Subcutaneous adipose tissue (tissue), 4 donors: Measurements from ENCODE around the gene DGKD. TPM values are rescaled to one million over a fixed set of nuclear protein-coding genes. Genes with fewer than 3 reads are reported as not detected.

Experiments
- CTCF ChIP-seq: fragments of 450-650 bp; IDR thresholded peaks from one replicate; pipeline ENCODE4 v1.5.1; 2016; ENCODE audit warnings: low read depth, mild to moderate bottlenecking, control low read depth, antibody characterized with exemption, moderate library complexity
- total RNA-seq, 4 donors: library from RNA; depleted of rRNA; stranded (reverse); fragments of >200 nt; gene quantifications; one replicate each; pipeline ENCODE4 v1.1.0, GENCODE V29; 2016

DGKD gene
- total RNA-seq, 4 donors from 2014 or later, result 13.0 to 24.9 (median 17.8) TPM

DNA sequence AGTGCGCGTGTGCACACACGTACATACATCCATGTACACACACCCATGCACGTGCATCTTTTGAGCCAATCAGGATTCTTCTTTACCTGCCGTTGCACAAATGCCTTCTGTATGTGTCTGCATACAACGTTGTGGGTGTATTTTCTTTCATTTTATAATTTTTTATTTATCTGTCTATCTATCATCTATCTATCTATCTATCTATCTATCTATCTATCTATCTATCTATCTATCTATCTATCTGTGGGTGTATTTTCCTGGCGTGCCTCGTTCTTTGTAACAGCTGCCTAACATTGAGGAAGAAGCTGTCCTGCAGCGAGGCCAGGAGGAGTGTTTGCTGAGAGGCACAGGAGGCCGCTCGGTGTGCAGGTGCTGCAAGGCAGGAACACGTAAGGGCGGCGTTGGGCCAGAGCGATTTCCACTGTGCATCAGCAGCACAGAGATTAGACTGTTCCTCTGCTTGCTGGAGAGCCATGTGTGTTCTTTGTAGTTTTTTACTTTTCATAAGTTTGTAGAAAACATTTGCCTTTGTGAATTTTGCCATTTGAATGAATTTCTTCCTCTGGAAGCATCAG, 84.4 kb downstream of the DGKD start:
- TF ChIP-seq CTCF, result no peak

DNA sequence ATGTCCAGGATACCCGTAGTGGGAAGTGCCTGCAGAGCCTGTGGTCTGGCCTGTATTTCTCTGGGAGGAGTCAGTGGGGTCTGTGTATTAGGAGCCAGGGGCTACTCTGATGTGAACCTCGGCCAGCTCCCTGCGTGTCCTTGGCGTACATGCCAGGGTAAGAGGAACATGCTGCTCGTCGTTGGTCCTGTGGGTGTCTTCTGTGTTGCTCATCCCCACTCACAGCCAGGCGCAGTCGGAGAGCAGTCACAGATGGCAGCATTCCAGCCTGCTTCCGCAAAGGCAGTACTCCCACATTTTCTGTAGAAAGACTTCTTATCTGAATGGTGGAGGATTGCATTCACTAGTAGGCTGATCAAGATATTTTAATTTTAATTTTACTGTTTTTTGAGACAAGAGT, 84.9 kb downstream of the DGKD start:
- no peak for TF ChIP-seq CTCF

GRCh38 chr2:233440314-233440713, 86.0 kb downstream of the DGKD start:
- TF ChIP-seq CTCF, result no peak

DNA sequence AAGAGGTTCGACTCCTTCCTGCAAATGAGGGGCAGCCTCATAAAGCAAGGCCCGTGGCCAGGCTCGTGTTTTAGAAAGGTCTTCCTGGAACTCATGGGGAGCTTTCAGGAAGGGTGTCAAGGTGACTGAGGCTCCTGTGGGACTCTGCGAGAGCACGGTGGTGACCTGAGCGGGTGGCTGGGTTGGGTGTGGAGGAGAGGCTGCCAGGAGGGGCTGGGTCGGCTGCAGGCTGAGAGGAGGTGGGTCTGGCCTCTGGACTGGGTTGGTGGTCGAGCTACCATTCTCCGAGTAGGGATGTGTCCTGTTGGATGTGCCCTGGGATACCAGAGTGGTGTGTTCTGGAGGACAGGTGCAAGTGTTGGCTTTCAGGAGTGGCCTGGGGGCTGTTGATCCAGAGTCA, 86.4 kb downstream of the DGKD start:
- no peak for TF ChIP-seq CTCF

- TF ChIP-seq CTCF, result no peak
These were observed 87.1 kb downstream of the DGKD start for GRCh38 chr2:233441161-233442027.

DNA sequence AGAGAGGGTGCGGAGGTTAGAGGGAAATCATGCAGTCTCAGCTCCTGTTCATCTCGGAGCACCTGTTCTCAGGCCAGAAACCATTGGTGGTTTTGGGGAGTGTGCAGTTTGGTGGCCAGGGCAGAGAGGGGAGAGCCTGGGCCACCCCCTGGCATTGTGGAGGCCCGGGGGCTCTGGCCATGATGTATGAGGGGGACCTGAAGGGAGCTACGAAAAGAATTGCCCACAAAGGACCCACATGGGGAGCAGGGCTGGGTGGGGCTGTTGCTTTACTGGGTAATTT, 87.7 kb downstream of the DGKD start:
- TF ChIP-seq CTCF, result no peak

DNA sequence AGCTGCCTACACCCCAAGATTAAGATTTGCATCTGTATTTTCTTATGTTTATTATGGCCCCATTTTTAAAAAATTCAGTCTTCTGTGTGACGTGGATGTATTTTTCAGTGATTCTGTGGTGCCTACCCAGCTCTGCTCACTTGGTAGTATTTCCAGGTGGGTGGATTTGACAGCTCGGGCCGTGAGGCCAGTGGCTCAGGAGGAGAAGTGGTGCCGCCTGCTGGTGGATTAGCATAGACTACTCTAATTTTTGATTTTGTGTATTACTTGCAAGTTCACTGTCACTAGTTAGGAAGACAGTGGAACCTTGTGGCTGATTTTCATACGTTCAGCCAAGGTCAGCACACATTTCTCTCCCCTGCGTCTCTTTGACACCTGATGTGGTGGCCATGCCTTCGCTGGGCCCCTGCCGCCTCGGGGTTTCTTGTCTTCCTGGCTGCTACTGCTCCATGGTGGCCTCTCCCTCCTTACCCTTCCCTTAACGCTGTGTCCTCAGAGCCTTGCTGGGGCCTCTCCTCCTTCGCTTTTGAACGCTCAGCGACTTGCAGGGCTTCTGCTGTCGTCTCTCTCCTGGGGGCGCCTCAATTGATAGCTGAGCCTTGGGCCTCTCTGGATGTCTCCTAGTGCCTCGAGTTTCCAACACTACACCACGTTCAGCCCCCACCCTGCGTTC, 89.4 kb downstream of the DGKD start:
- no peak for TF ChIP-seq CTCF
